Heart right ventricle (tissue), 16 donors: ENCODE results near the gene TTC21A. TPM values are rescaled to one million over a fixed set of nuclear protein-coding genes. Genes with fewer than 3 reads are reported as not detected.
A peak's percentile ranks its signal among the peaks of the same experiment; 100 is the strongest.

Experiments
- ATAC-seq, 8 donors: fragments of 200-7000 bp; cut with Tn5 transposase; one replicate each; pipeline ENCODE4 v1.9.1; 2020; ENCODE audit warnings: mild to moderate bottlenecking in 8 of 8, moderate library complexity in 8 of 8, moderate number of reproducible peaks in 1 of 8
- DNase-seq, 2 donors: peaks; one replicate each; pipeline ENCODE4 v3.0.0-alpha.2; 2020
- H3K27ac ChIP-seq, 10 donors: fragments of 200-600 bp; sonication (generic) in 2 of 10; one replicate each; pipeline versions ENCODE4 v1.5.0 to v1.8.0; 2020 to 2022; ENCODE audit warnings: mild to moderate bottlenecking in 3 of 10
- H3K27me3 ChIP-seq, 7 donors: fragments of 200-600 bp; one replicate each; pipeline ENCODE4 v1.8.0; 2021 to 2022; ENCODE audit warnings: mild to moderate bottlenecking in 2 of 7
- H3K36me3 ChIP-seq, 9 donors: fragments of 200-600 bp; sonication (generic) in 1 of 9; one replicate each; pipeline versions ENCODE4 v1.5.0 to v1.8.0; 2020 to 2022; ENCODE audit warnings: mild to moderate bottlenecking in 2 of 9
- H3K4me1 ChIP-seq, 9 donors: fragments of 200-600 bp; sonication (generic) in 1 of 9; one replicate each; pipeline versions ENCODE4 v1.5.0 to v1.8.0; 2020 to 2022; ENCODE audit warnings: mild to moderate bottlenecking in 4 of 9
- H3K4me3 ChIP-seq, 10 donors: fragments of 200-600 bp; sonication (generic) in 2 of 10; one replicate each; pipeline versions ENCODE4 v1.5.0 to v1.8.0; 2020 to 2022; ENCODE audit warnings: mild to moderate bottlenecking in 7 of 10, moderate library complexity in 2 of 10
- H3K9me3 ChIP-seq, 11 donors: fragments of 200-600 bp in 10 of 11; sonication (generic) in 2 of 11; one replicate each; pipeline versions ENCODE4 v1.5.0 to v1.8.0; 2013 to 2022; ENCODE audit warnings: mild to moderate bottlenecking in 2 of 11, control low read depth in 1 of 11, moderate library complexity in 1 of 11
- CTCF ChIP-seq, 9 donors: fragments of 200-600 bp; sonication (generic) in 2 of 9; IDR thresholded peaks; one replicate each; pipeline versions ENCODE4 v1.5.0 to v1.8.0; 2021 to 2022; ENCODE audit warnings: antibody characterized with exemption in 9 of 9, mild to moderate bottlenecking in 5 of 9, moderate library complexity in 1 of 9
- WGBS, 2 donors: extraction: QIAGEN DNeasy Blood & Tissue Kit; methylation state at CpG; one replicate each; pipeline ENCODE4 v1.1.7; 2013; ENCODE audit warnings: inconsistent platforms in 1 of 2; 5-methylcytosine and 5-hydroxymethylcytosine counted together
- intact Hi-C, 10 donors: fragments of 100-400 bp; cut with DNase I; formaldehyde crosslinking; loops; one replicate each; pipeline versions ENCODE4 v1.11.1 to v1.14.2; 2022
- polyA plus RNA-seq, 2 donors: library from polyadenylated mRNA; stranded (reverse); fragments of 200-250 nt; gene quantifications; one replicate each; pipeline ENCODE4 v1.2.3, GENCODE V29; 2013
- total RNA-seq, 10 donors: library from RNA; stranded (reverse); fragmentation: NEBNext Ultra II Directional in 3 of 10; extraction: Animal tissue kit (Norgen Biotek cat#: 25700) in 3 of 10; gene quantifications; one replicate each; pipeline versions ENCODE4 v1.2.1 to v1.2.4, GENCODE V29; 2021 to 2023
- donor health status: Arrhythmogenic right ventricular cardiomyopathy.
- donor health status: ischemic (EF 13 %, LVEDD 7.1; RV severe dilation, severe dysfunction).
- donor health status: healthy with polysubstance abuse.
- donor health status: DM: no; HTN: yes; CAD: no.
- donor health status: DM: no; HTN: no; CAD: no.
- donor health status: ischemic (EF 25% LVEDD 6.9; RV normal size, moderate dysfunction).
- donor health status: ischemic (EF 25% LVEDD 5.7; RV mildly dilated, moderate dysfunction).
- donor health status: healthy.
- donor health status: DM: yes; HTN: yes; CAD: no.
- donor health status: Ischemic cardiomyopathy.
- donor health status: ischemic (EF 35%, LVEDD 5.7; RV mildly dilated, moderate dysfunction).
- donor health status: nonischemic (EF 11% LVEDD 7.7; RV severe dilation, severe dysfunction).
- donor health status: DM: yes; HTN: yes; CAD: no.
- donor health status: PGD.
- donor health status: ischemic (EF 29% LVEDD 5.4; RV normal size, mild dysfunction).
- donor health status: nonischemic (EF 23%, LVEDD 6.1; RV moderate dilation, normal function).

TTC21A gene
- total and polyA plus RNA-seq, 12 donors: 0.80 to 7.5 (median 1.5) TPM

- 70 to 74% methylated on average over 14 of the region's 14 CpGs for WGBS, 2 donors
- peaks cover 49 to 91% (median 71%) of the 10 kb centered on the region in 9 donors for H3K4me1 ChIP-seq
These were observed 35.8 kb downstream of the TTC21A start for GRCh38 chr3:39143051-39143885.

DNA sequence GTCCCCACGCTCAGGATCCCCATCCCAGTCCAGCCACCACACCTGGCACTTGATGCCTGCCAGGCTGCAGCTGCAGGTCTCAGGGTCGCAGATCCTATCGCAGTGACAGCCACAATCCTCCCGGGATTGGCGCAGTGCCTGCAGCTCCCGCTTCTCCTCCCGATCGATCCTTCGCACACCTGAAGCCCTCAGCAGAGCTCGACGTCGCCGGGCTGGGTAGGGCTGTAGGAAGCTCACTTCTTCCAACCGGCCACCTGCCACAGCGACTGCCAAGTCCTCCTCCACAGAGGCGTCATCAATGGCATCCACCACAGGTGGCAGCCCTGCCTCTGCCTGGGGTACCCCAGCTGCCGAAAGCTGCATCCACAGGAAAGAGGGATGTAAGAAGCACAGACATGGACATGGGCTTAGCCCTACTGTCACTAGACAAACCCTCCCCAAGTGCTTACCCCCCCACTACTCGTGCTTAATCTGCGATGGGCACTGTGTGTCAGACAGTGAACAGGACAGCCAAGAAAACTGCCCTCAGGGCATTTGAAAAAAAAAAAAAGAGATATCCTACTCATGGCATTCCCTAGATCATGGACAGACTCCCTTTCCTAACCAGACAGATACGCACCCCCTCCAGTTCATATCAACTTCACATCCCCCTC is 36.7 kb downstream of the TTC21A start:
- no peak for TF ChIP-seq CTCF (IDR thresholded peaks at IDR 0.05)
- H3K4me1 ChIP-seq: peaks cover 57 to 94% (median 75%) of the 10 kb centered on the region in 9 donors
- WGBS, 2 donors: 89 to 91% methylated on average over 20 of the region's 20 CpGs
- no peaks in the 10 kb centered on the region for H3K9me3 ChIP-seq
- peaks cover 0 to 72% (median 41%) of the 10 kb centered on the region in 9 donors for H3K36me3 ChIP-seq
- no peaks in the 10 kb centered on the region for H3K27me3 ChIP-seq
- ATAC-seq (no peak), DNase-seq (no peak)
- no peak overlapping the region for H3K4me3 ChIP-seq
- intact Hi-C loops: loop anchor here in 2 of 10 donors (5.0 to 10.0 kb wide), 2 partner anchors 38 to 241 kb away; partner anchors contain the start of gene SLC25A38 (in 1 of the 2)
- H3K27ac ChIP-seq: no peak overlapping the region

More at GRCh38 chr3:39143051-39143885, 35.8 kb downstream of the TTC21A start:
- DNase-seq: no peak
- Histone ChIP-seq H3K4me3 (no peak overlapping the region), H3K27me3 (no peaks in the 10 kb centered on the region), H3K36me3 (peaks cover 0 to 75% (median 41%) of the 10 kb centered on the region in 9 donors), H3K9me3 (no peaks in the 10 kb centered on the region), H3K27ac (peak overlapping the region in 1 of 10 donors; percentile 61)
- intact Hi-C loops: loop anchor here in 2 of 10 donors (5.0 to 10.0 kb wide), 2 partner anchors 39 to 242 kb away; partner anchors contain the start of gene SLC25A38 (in 1 of the 2)
- no peak for TF ChIP-seq CTCF (IDR thresholded peaks at IDR 0.05)
- ATAC-seq: no peak

DNA sequence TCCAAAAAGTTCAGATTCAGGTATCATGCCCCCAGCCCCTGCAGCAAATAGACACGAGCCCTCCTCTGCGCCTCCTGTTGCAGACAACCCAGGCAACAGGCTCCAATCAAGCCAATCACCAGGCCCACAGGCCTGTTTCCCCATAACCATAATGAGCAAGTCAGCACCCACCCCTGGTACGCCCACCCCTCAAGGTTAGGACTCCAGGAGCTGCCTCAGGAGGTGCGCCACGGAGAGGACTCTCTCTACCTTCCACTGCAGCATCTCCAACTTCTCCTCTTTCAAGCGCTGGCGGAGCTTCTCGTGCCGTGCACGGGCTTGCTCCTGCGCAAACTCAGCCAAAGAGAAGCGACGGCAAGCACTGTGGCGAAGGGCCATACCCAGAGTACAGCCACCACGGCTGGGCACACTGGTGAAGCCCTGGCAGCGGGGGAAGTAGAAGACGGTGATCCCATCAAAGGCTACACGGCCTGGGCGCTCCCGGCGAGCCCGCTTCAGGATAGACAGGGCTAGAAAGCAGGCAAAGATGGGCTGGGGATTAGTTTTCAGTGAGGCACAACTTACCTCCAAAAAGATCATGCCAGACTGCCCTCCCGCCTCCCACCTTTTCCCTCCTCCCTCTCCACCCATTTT is 37.4 kb downstream of the TTC21A start:
- TF ChIP-seq CTCF (IDR thresholded peaks at IDR 0.05): no peak
- DNase-seq: no peak
- ATAC-seq: no peak
- H3K27me3 ChIP-seq: no peaks in the 10 kb centered on the region
- intact Hi-C loops: loop anchor here in 3 of 10 donors (5.0 to 10.0 kb wide), 3 partner anchors 37 to 240 kb away; partner anchors contain the start of gene SLC25A38 (in 1 of the 3)
- no peaks in the 10 kb centered on the region for H3K9me3 ChIP-seq
- no peak overlapping the region for H3K27ac ChIP-seq
- no peak overlapping the region for H3K4me3 ChIP-seq
- H3K36me3 ChIP-seq: peaks cover 0 to 69% (median 41%) of the 10 kb centered on the region in 9 donors
- peaks cover 60 to 94% (median 76%) of the 10 kb centered on the region in 9 donors for H3K4me1 ChIP-seq
- WGBS, 2 donors: 96 to 98% methylated on average over 23 of the region's 23 CpGs

DNA sequence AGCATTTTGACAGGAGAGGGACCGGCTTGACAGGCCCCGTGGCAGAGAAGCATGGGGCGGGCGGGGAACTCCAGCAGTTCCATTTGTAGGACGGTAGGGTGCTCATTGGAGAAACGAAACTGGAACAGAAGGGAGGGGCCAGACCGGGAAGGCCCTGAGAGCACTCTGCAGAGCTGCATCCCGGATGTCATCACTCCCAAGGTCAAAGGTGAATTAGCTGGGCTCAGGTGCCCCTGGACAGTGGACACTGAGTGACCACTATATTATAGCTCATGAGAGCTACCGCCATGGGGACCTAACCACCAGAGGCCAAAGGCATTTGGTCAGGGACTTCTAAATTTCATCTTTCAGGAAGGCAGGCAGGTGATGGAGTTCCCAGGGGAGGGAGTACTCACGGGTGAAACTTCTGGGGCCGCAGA is 38.6 kb downstream of the TTC21A start:
- H3K27ac ChIP-seq: peak overlapping the region in 9 of 10 donors; percentile 8 to 100 (median 77)
- no peaks in the 10 kb centered on the region for H3K27me3 ChIP-seq
- TF ChIP-seq CTCF (IDR thresholded peaks at IDR 0.05): peak in 6 of 9 donors; percentile 10 to 39 (median 16)
- intact Hi-C loops: loop anchor here in 2 of 10 donors (5.0 to 10.0 kb wide), 2 partner anchors 41 to 239 kb away; partner anchors contain the start of gene SLC25A38 (in 1 of the 2)
- peaks cover 0 to 57% (median 41%) of the 10 kb centered on the region in 9 donors for H3K36me3 ChIP-seq
- DNase-seq (peak in 1 of 2 donors; percentile 53), ATAC-seq (peak in 3 of 8 donors; percentile 1 to 23 (median 9))
- peaks cover 60 to 94% (median 78%) of the 10 kb centered on the region in 9 donors for H3K4me1 ChIP-seq
- no peaks in the 10 kb centered on the region for H3K9me3 ChIP-seq
- WGBS, 2 donors: 53 to 60% methylated on average over 11 of the region's 11 CpGs
- H3K4me3 ChIP-seq: peak overlapping the region in 2 of 10 donors; percentile 18 to 34
